ENCODE data around the gene E2F7. TPM values are rescaled to one million over a fixed set of nuclear protein-coding genes. Genes with fewer than 3 reads are reported as not detected.

The E2F7 gene
- total RNA-seq, 1 donor from 2014 or later, result 53.3 TPM

- Histone ChIP-seq H3K36me3 (ENCODE audit: control insufficient read depth, insufficient read depth, low read length) (peaks cover 1% of the 10 kb centered on the region), H3K4me3 (ENCODE audit: low read depth, low read length) (no peak overlapping the region), H3K27me3 (ENCODE audit: control insufficient read depth, insufficient read depth, low read length) (no peaks in the 10 kb centered on the region)
- no peak for DNase-seq (ENCODE audit: low read depth)
- TF ChIP-seq, protein P1, sequence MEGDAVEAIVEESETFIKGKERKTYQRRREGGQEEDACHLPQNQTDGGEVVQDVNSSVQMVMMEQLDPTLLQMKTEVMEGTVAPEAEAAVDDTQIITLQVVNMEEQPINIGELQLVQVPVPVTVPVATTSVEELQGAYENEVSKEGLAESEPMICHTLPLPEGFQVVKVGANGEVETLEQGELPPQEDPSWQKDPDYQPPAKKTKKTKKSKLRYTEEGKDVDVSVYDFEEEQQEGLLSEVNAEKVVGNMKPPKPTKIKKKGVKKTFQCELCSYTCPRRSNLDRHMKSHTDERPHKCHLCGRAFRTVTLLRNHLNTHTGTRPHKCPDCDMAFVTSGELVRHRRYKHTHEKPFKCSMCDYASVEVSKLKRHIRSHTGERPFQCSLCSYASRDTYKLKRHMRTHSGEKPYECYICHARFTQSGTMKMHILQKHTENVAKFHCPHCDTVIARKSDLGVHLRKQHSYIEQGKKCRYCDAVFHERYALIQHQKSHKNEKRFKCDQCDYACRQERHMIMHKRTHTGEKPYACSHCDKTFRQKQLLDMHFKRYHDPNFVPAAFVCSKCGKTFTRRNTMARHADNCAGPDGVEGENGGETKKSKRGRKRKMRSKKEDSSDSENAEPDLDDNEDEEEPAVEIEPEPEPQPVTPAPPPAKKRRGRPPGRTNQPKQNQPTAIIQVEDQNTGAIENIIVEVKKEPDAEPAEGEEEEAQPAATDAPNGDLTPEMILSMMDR (IDR thresholded peaks at IDR 0.05; ENCODE audit: insufficient read depth, low read length, poor library complexity, severe bottlenecking), result no peak
These were observed 12.1 kb downstream of the E2F7 start for GRCh38 chr12:77053259-77053658.

DNA sequence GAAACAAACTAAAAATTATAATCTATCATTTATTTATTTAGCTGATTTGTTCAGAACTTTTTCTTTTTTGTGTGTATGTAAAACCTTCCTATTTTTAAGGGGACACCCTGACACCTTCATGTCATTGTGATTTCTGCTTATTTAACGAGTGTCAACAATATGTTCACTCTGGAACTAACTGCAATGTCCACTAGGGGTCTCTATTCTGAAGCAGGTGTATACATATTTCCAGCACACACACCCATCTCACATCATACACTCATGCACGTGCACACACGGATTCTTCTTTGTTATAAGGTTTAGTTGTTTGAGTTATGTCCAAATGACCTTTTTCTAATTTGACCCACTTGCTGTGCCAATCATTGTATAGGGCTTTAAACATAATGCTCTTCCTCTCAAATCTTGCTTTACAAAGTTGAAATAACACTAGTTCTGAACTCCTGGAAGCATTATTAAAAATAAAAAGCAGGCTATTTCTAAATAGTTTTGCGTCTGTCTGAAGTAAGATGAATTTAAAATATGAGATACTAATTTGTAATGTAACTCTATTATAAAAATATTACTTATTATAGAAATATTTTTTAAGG, 15.5 kb downstream of the E2F7 start:
- Histone ChIP-seq H3K36me3 (ENCODE audit: control insufficient read depth, insufficient read depth, low read length) (peaks cover 1% of the 10 kb centered on the region), H3K4me3 (ENCODE audit: low read depth, low read length) (no peak overlapping the region), H3K27me3 (ENCODE audit: control insufficient read depth, insufficient read depth, low read length) (no peaks in the 10 kb centered on the region)
- DNase-seq (ENCODE audit: low read depth), result no peak
- TF ChIP-seq, protein P1 (IDR thresholded peaks at IDR 0.05; ENCODE audit: insufficient read depth, low read length, poor library complexity, severe bottlenecking), result peak; percentile 82

DNA sequence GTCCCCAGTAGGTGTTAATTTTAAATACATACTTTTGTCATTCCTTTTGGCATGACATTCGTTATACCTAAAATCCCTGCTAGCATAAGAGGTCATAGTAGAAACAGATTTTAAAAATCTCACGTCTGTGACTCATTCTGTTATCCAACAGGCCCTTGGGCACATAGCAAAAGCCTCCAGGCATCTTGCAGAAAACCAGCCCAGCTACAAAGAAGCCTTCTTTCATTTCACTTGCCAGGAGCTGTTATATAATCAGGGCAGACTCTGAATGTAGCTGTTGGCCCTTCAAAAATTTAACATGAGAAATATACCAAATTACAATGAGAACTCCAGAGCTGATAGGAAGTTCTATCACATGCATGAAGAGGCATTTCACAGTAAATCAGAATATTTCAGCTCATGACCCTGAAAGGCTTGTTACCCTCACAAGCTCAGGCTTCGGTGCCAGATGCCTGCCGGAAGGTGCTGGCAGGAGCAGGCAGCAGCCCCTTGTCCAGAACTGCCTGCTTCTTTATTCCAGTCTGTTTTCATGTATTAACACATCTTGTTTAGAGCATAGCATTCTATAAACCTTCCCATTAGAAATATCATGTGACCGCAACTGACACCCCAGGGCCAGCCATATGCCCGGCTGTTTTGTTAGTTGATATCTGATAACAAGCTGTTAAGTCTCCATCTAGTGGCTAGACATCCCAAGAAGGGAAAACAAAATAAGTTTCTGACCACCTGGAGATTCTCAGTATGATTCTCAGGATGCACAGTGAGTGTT, 17.8 kb downstream of the E2F7 start:
- no peak for DNase-seq (ENCODE audit: low read depth)
- Histone ChIP-seq H3K36me3 (ENCODE audit: control insufficient read depth, insufficient read depth, low read length) (peaks cover 1% of the 10 kb centered on the region), H3K4me3 (ENCODE audit: low read depth, low read length) (no peak overlapping the region), H3K27me3 (ENCODE audit: control insufficient read depth, insufficient read depth, low read length) (no peaks in the 10 kb centered on the region)
- TF ChIP-seq, protein P1 (IDR thresholded peaks at IDR 0.05; ENCODE audit: insufficient read depth, low read length, poor library complexity, severe bottlenecking), result no peak

DNA sequence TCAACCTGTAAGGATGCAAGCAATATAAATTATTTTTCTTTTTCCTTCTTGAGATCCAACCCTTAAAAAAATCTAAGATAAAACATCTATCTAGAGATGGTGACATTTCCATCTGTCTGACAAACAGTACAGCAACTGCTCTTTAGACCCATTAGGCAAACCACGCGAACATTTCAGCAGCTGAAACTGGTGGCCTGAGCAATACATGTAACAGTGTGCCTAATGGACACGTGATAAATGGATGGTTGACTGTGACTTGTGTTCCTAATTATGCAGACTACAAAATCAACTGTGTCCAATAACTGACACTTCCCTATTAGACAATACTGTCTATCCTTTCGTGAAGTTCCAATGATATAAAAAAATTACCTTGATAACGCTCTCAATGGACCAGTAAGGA, 18.9 kb downstream of the E2F7 start:
- H3K27me3 ChIP-seq (ENCODE audit: control insufficient read depth, insufficient read depth, low read length), result no peaks in the 10 kb centered on the region
- TF ChIP-seq, protein P1 (IDR thresholded peaks at IDR 0.05; ENCODE audit: insufficient read depth, low read length, poor library complexity, severe bottlenecking), result no peak
- H3K4me3 ChIP-seq (ENCODE audit: low read depth, low read length), result no peak overlapping the region
- H3K36me3 ChIP-seq (ENCODE audit: control insufficient read depth, insufficient read depth, low read length), result peaks cover 1% of the 10 kb centered on the region
- no peak for DNase-seq (ENCODE audit: low read depth)

DNA sequence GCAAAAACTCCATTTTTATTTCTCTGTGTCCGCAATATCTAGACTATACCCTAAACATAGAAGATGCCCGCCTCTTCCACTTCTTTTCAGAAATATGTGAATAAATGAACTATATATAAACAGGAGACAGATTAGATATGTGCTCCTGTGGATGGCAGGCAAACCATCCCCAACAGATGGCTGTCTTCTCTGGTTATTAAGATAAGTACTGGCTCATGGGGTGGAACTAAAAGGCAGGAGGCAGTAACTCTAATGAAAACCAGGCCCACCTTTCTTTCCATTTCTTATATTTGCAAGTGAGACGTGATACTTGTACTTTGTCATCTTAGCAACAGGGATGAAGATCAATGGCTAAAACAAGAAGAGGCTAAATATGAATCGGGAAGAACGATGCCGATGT, 20.2 kb downstream of the E2F7 start:
- H3K27me3 ChIP-seq (ENCODE audit: control insufficient read depth, insufficient read depth, low read length), result no peaks in the 10 kb centered on the region
- peaks cover 1% of the 10 kb centered on the region for H3K36me3 ChIP-seq (ENCODE audit: control insufficient read depth, insufficient read depth, low read length)
- no peak for DNase-seq (ENCODE audit: low read depth)
- no peak overlapping the region for H3K4me3 ChIP-seq (ENCODE audit: low read depth, low read length)
- TF ChIP-seq, protein P1 (IDR thresholded peaks at IDR 0.05; ENCODE audit: insufficient read depth, low read length, poor library complexity, severe bottlenecking), result no peak
